HCT116 (cell line): ENCODE measurements around the gene WDR27.

ENCODE experiments used
- CEBPB ChIP-seq: IDR thresholded peaks from 2 replicates; pipeline ENCODE4 v1.6.1; 2012; ENCODE audit warnings: low read depth
- CTCF ChIP-seq, 3 experiments: fragments of 200-600 bp in 1 of 3; sonication (generic) in 1 of 3; IDR thresholded peaks in 2 of 3; conservative IDR thresholded peaks in 1 of 3; 2 replicates each; pipeline ENCODE4 v1.5.1; 2012 to 2017; ENCODE audit warnings: low read depth in 2 of 3, low read length in 2 of 3, antibody characterized with exemption in 1 of 3, borderline replicate concordance in 1 of 3, control low read depth in 1 of 3, mild to moderate bottlenecking in 1 of 3, mixed read lengths in 1 of 3, mixed run types in 1 of 3, moderate library complexity in 1 of 3; ENCODE audit not compliant: insufficient read depth in 1 of 3
- EGR1 ChIP-seq: IDR thresholded peaks from 2 replicates; pipeline ENCODE4 v1.6.1; 2012; ENCODE audit warnings: low read depth
- EZH2 ChIP-seq: fragments of 200-600 bp; sonication (generic); IDR thresholded peaks from 2 replicates; pipeline ENCODE4 v1.6.1; 2017; ENCODE audit warnings: antibody characterized with exemption, mixed run types
- EZH2phosphoT487 ChIP-seq: fragments of 200-600 bp; IDR thresholded peaks from 2 replicates; pipeline ENCODE4 v1.6.1; 2018; ENCODE audit warnings: antibody characterized with exemption, borderline replicate concordance
- POLR2A ChIP-seq: IDR thresholded peaks from 2 replicates; pipeline ENCODE4 v1.7.0; 2011; ENCODE audit warnings: borderline replicate concordance; ENCODE audit not compliant: insufficient read depth, insufficient read length; ENCODE audit errors: extremely low read depth
- POLR2AphosphoS5 ChIP-seq: IDR thresholded peaks from 2 replicates; pipeline ENCODE4 v1.6.1; 2011; ENCODE audit warnings: mild to moderate bottlenecking, low read depth, low read length, moderate library complexity
- RAD21 ChIP-seq: IDR thresholded peaks from 2 replicates; pipeline ENCODE4 v1.6.1; 2012; ENCODE audit warnings: low read depth, mild to moderate bottlenecking
- YY1 ChIP-seq: IDR thresholded peaks from 2 replicates; pipeline ENCODE4 v1.6.1; 2011; ENCODE audit warnings: low read length, low read depth, moderate library complexity, mild to moderate bottlenecking; ENCODE audit not compliant: insufficient replicate concordance; ENCODE audit errors: extremely low read depth
- ZNF274 ChIP-seq: fragments of 200-500 bp; sonication (Bioruptor generic); IDR thresholded peaks from 2 replicates; pipeline ENCODE4 v1.6.1; 2014; ENCODE audit warnings: mild to moderate bottlenecking, low read depth, low read length, inconsistent platforms

GRCh38 chr6:169592558-169592957, 109.3 kb downstream of the WDR27 start:
- TF ChIP-seq CTCF (IDR thresholded peaks at IDR 0.05 in 2 of 3, conservative IDR thresholded peaks at IDR 0.05 in 1 of 3; ENCODE audit: borderline replicate concordance in 1 of 3, insufficient read depth in 1 of 3, low read depth in 2 of 3, low read length in 2 of 3) (no peak), CEBPB (no peak), POLR2A (no peak), EZH2 (no peak), POLR2AphosphoS5 (no peak), YY1 (no peak), EZH2phosphoT487 (no peak), RAD21 (no peak), ZNF274 (no peak), EGR1 (no peak)
